ENCODE measurements around the gene XRN2.

The XRN2 gene

GRCh38 chr20:21336455-21337151 is 33.5 kb downstream of the XRN2 start:
- no peak overlapping the region for H3K4me3 ChIP-seq (ENCODE audit: low read length)
- no peak overlapping the region for H3K27ac ChIP-seq (ENCODE audit: low read length)
- peaks cover 97% of the 10 kb centered on the region for H3K36me3 ChIP-seq (ENCODE audit: insufficient read depth, low read depth, low read length)
- no peaks in the 10 kb centered on the region for H3K27me3 ChIP-seq (ENCODE audit: insufficient read depth, low read length)
- H3K9me3 ChIP-seq (ENCODE audit: insufficient read depth, low read depth, low read length), result no peaks in the 10 kb centered on the region
- H3K4me1 ChIP-seq (ENCODE audit: insufficient read depth, low read length), result peaks cover 9% of the 10 kb centered on the region; the same call in 1 of the 2 replicates
- no peak overlapping the region for H3K9ac ChIP-seq (ENCODE audit: low read depth, low read length)

GRCh38 chr20:21338291-21338690 is 35.2 kb downstream of the XRN2 start:
- Histone ChIP-seq H3K9me3 (ENCODE audit: insufficient read depth, low read depth, low read length) (no peaks in the 10 kb centered on the region), H3K9ac (ENCODE audit: low read depth, low read length) (no peak overlapping the region), H3K36me3 (ENCODE audit: insufficient read depth, low read depth, low read length) (peaks cover 94% of the 10 kb centered on the region), H3K4me1 (ENCODE audit: insufficient read depth, low read length) (peaks cover 9% of the 10 kb centered on the region; the same call in 1 of the 2 replicates), H3K4me3 (ENCODE audit: low read length) (no peak overlapping the region), H3K27me3 (ENCODE audit: insufficient read depth, low read length) (no peaks in the 10 kb centered on the region), H3K27ac (ENCODE audit: low read length) (no peak overlapping the region)

GRCh38 chr20:21339499-21339898 is 36.4 kb downstream of the XRN2 start:
- no peaks in the 10 kb centered on the region for H3K27me3 ChIP-seq (ENCODE audit: insufficient read depth, low read length)
- no peak overlapping the region for H3K4me3 ChIP-seq (ENCODE audit: low read length)
- H3K9me3 ChIP-seq (ENCODE audit: insufficient read depth, low read depth, low read length), result no peaks in the 10 kb centered on the region
- H3K4me1 ChIP-seq (ENCODE audit: insufficient read depth, low read length), result peaks cover 9% of the 10 kb centered on the region; the same call in 1 of the 2 replicates
- peaks cover 90% of the 10 kb centered on the region for H3K36me3 ChIP-seq (ENCODE audit: insufficient read depth, low read depth, low read length)
- H3K9ac ChIP-seq (ENCODE audit: low read depth, low read length), result no peak overlapping the region
- H3K27ac ChIP-seq (ENCODE audit: low read length), result no peak overlapping the region

GRCh38 chr20:21340991-21341697 is 38.0 kb downstream of the XRN2 start:
- H3K4me1 ChIP-seq (ENCODE audit: insufficient read depth, low read length), result peaks cover 9% of the 10 kb centered on the region; the same call in 1 of the 2 replicates
- no peak overlapping the region for H3K9ac ChIP-seq (ENCODE audit: low read depth, low read length)
- H3K9me3 ChIP-seq (ENCODE audit: insufficient read depth, low read depth, low read length), result no peaks in the 10 kb centered on the region
- no peaks in the 10 kb centered on the region for H3K27me3 ChIP-seq (ENCODE audit: insufficient read depth, low read length)
- peaks cover 88% of the 10 kb centered on the region for H3K36me3 ChIP-seq (ENCODE audit: insufficient read depth, low read depth, low read length)
- H3K27ac ChIP-seq (ENCODE audit: low read length), result no peak overlapping the region
- H3K4me3 ChIP-seq (ENCODE audit: low read length), result no peak overlapping the region

- no peak overlapping the region for H3K27ac ChIP-seq (ENCODE audit: low read length)
- no peaks in the 10 kb centered on the region for H3K9me3 ChIP-seq (ENCODE audit: insufficient read depth, low read depth, low read length)
- H3K4me3 ChIP-seq (ENCODE audit: low read length), result no peak overlapping the region
- no peaks in the 10 kb centered on the region for H3K27me3 ChIP-seq (ENCODE audit: insufficient read depth, low read length)
- H3K36me3 ChIP-seq (ENCODE audit: insufficient read depth, low read depth, low read length), result peaks cover 88% of the 10 kb centered on the region
- H3K9ac ChIP-seq (ENCODE audit: low read depth, low read length), result no peak overlapping the region
- peaks cover 9% of the 10 kb centered on the region; the same call in 1 of the 2 replicates for H3K4me1 ChIP-seq (ENCODE audit: insufficient read depth, low read length)
Measured at GRCh38 chr20:21342656-21343345, 39.7 kb downstream of the XRN2 start.

GRCh38 chr20:21344206-21344900 is 41.2 kb downstream of the XRN2 start:
- Histone ChIP-seq H3K27me3 (ENCODE audit: insufficient read depth, low read length) (no peaks in the 10 kb centered on the region), H3K27ac (ENCODE audit: low read length) (no peak overlapping the region), H3K9me3 (ENCODE audit: insufficient read depth, low read depth, low read length) (no peaks in the 10 kb centered on the region), H3K36me3 (ENCODE audit: insufficient read depth, low read depth, low read length) (peaks cover 88% of the 10 kb centered on the region), H3K4me3 (ENCODE audit: low read length) (no peak overlapping the region), H3K4me1 (ENCODE audit: insufficient read depth, low read length) (peaks cover 9% of the 10 kb centered on the region; the same call in 1 of the 2 replicates), H3K9ac (ENCODE audit: low read depth, low read length) (no peak overlapping the region)

GRCh38 chr20:21344961-21345360 is 41.8 kb downstream of the XRN2 start:
- Histone ChIP-seq H3K4me3 (ENCODE audit: low read length) (no peak overlapping the region), H3K4me1 (ENCODE audit: insufficient read depth, low read length) (peaks cover 9% of the 10 kb centered on the region; the same call in 1 of the 2 replicates), H3K9ac (ENCODE audit: low read depth, low read length) (no peak overlapping the region), H3K9me3 (ENCODE audit: insufficient read depth, low read depth, low read length) (no peaks in the 10 kb centered on the region), H3K27ac (ENCODE audit: low read length) (no peak overlapping the region), H3K36me3 (ENCODE audit: insufficient read depth, low read depth, low read length) (peaks cover 89% of the 10 kb centered on the region), H3K27me3 (ENCODE audit: insufficient read depth, low read length) (no peaks in the 10 kb centered on the region)

GRCh38 chr20:21352703-21353102 is 49.6 kb downstream of the XRN2 start:
- H3K4me1 ChIP-seq (ENCODE audit: insufficient read depth, low read length), result no peaks in the 10 kb centered on the region
- H3K36me3 ChIP-seq (ENCODE audit: insufficient read depth, low read depth, low read length), result peaks cover 85% of the 10 kb centered on the region
- H3K9me3 ChIP-seq (ENCODE audit: insufficient read depth, low read depth, low read length), result no peaks in the 10 kb centered on the region
- H3K27me3 ChIP-seq (ENCODE audit: insufficient read depth, low read length), result no peaks in the 10 kb centered on the region
- no peak overlapping the region for H3K9ac ChIP-seq (ENCODE audit: low read depth, low read length)
- H3K27ac ChIP-seq (ENCODE audit: low read length), result no peak overlapping the region
- no peak overlapping the region for H3K4me3 ChIP-seq (ENCODE audit: low read length)

- H3K36me3 ChIP-seq (ENCODE audit: insufficient read depth, low read depth, low read length), result peaks cover 85% of the 10 kb centered on the region
Measured at GRCh38 chr20:21353236-21353635, 50.1 kb downstream of the XRN2 start.

GRCh38 chr20:21355981-21356380 is 52.9 kb downstream of the XRN2 start:
- Histone ChIP-seq H3K27ac (ENCODE audit: low read length) (no peak overlapping the region), H3K9ac (ENCODE audit: low read depth, low read length) (no peak overlapping the region), H3K9me3 (ENCODE audit: insufficient read depth, low read depth, low read length) (no peaks in the 10 kb centered on the region), H3K4me3 (ENCODE audit: low read length) (no peak overlapping the region), H3K4me1 (ENCODE audit: insufficient read depth, low read length) (no peaks in the 10 kb centered on the region), H3K36me3 (ENCODE audit: insufficient read depth, low read depth, low read length) (peaks cover 88% of the 10 kb centered on the region), H3K27me3 (ENCODE audit: insufficient read depth, low read length) (no peaks in the 10 kb centered on the region)

More at GRCh38 chr20:21353236-21353635, 50.1 kb downstream of the XRN2 start:
- Histone ChIP-seq H3K27me3 (ENCODE audit: insufficient read depth, low read length) (no peaks in the 10 kb centered on the region), H3K4me1 (ENCODE audit: insufficient read depth, low read length) (no peaks in the 10 kb centered on the region), H3K27ac (ENCODE audit: low read length) (no peak overlapping the region), H3K4me3 (ENCODE audit: low read length) (no peak overlapping the region), H3K9ac (ENCODE audit: low read depth, low read length) (no peak overlapping the region), H3K9me3 (ENCODE audit: insufficient read depth, low read depth, low read length) (no peaks in the 10 kb centered on the region)

GRCh38 chr20:21356386-21356785 is 53.3 kb downstream of the XRN2 start:
- H3K9ac ChIP-seq (ENCODE audit: low read depth, low read length), result no peak overlapping the region
- no peak overlapping the region for H3K4me3 ChIP-seq (ENCODE audit: low read length)
- H3K27me3 ChIP-seq (ENCODE audit: insufficient read depth, low read length), result no peaks in the 10 kb centered on the region
- no peaks in the 10 kb centered on the region for H3K4me1 ChIP-seq (ENCODE audit: insufficient read depth, low read length)
- no peaks in the 10 kb centered on the region for H3K9me3 ChIP-seq (ENCODE audit: insufficient read depth, low read depth, low read length)
- peaks cover 88% of the 10 kb centered on the region for H3K36me3 ChIP-seq (ENCODE audit: insufficient read depth, low read depth, low read length)
- no peak overlapping the region for H3K27ac ChIP-seq (ENCODE audit: low read length)
